ENCODE measurements around the gene CFAP20DC. TPM values are rescaled to one million over a fixed set of nuclear protein-coding genes. Genes with fewer than 3 reads are reported as not detected.

Gene CFAP20DC
- total and polyA plus RNA-seq, 4 donors: 0.98 to 2.1 (median 1.5) TPM

DNA sequence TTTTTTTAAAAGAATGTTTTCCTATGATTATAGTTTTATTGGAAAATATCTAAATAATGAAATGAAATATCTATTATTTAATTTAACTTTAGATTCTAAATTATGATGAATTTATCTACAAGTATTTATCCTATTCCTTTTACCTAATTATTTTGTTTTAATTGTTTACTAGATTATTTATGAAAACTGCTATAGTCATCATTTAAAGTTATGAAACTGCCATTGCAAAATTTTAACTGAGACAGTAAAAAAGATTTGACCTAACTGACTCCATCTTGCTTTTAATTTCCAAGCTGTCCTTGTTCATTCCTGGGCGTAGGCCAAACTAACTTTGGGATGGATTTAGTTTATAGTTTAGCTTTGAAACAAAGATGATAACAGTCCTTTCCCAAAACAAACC is 357.3 kb downstream of the CFAP20DC start:
- no peaks in the 10 kb centered on the region for H3K9me3 ChIP-seq (ENCODE audit: control insufficient read depth in 4 of 4, low read length in 3 of 4)
- no peak for DNase-seq (ENCODE audit: low spot score)
- 93% methylated on average over 1 of the region's 1 CpG for WGBS

More for the DNA sequence above, 357.3 kb downstream of the CFAP20DC start:
- no peaks in the 10 kb centered on the region for H3K36me3 ChIP-seq (ENCODE audit: control insufficient read depth in 4 of 4, insufficient read depth in 3 of 4, low read depth in 1 of 4, low read length in 3 of 4)
- no peak overlapping the region for H3K27ac ChIP-seq (ENCODE audit: low read depth in 1 of 2, low read length in 2 of 2)
- H3K4me3 ChIP-seq (ENCODE audit: low read depth in 1 of 3, low read length in 3 of 3): no peak overlapping the region
- H3K4me1 ChIP-seq (ENCODE audit: control insufficient read depth in 4 of 4, insufficient read depth in 4 of 4, low read length in 3 of 4): no peaks in the 10 kb centered on the region
- H3K9ac ChIP-seq (ENCODE audit: low read depth in 1 of 2, low read length in 2 of 2): no peak overlapping the region
- H3K27me3 ChIP-seq (ENCODE audit: control insufficient read depth in 4 of 4, insufficient read depth in 4 of 4, low read length in 3 of 4): no peaks in the 10 kb centered on the region
- no peak for TF ChIP-seq FOXA1 (IDR thresholded peaks at IDR 0.05)
- TF ChIP-seq HNF4G (IDR thresholded peaks at IDR 0.05): no peak
- no peak for TF ChIP-seq YY1 (IDR thresholded peaks at IDR 0.05)
